Tibial artery (tissue), 4 donors: ENCODE results near the gene SCAP.
A peak's percentile ranks its signal among the peaks of the same experiment; 100 is the strongest.

Experiments used
- DNase-seq, 2 donors: peaks; one replicate each; pipeline ENCODE4 v3.0.0-alpha.2; 2019
- H3K27ac ChIP-seq, 2 donors: fragments of 200-600 bp; sonication (generic) in 1 of 2; 1 replicate in 1 of 2; 2 replicates in 1 of 2; pipeline ENCODE4 v1.5.1; 2018 to 2019; ENCODE audit warnings: mild to moderate bottlenecking in 1 of 2
- H3K27me3 ChIP-seq, 2 donors: fragments of 200-600 bp; sonication (generic) in 1 of 2; one replicate each; pipeline versions ENCODE4 v1.5.1 to v1.6.0; 2016 to 2019
- H3K36me3 ChIP-seq, 3 donors: fragments of 200-600 bp; sonication (generic) in 2 of 3; one replicate each; pipeline ENCODE4 v1.5.1; 2016 to 2019; ENCODE audit warnings: mild to moderate bottlenecking in 2 of 3
- H3K4me1 ChIP-seq, 4 donors: fragments of 200-600 bp; sonication (generic) in 2 of 4; 1 replicate in 3 of 4; 2 replicates in 1 of 4; pipeline ENCODE4 v1.5.1; 2016 to 2019
- H3K4me3 ChIP-seq, 2 donors: fragments of 200-600 bp; sonication (generic) in 1 of 2; 1 replicate in 1 of 2; 2 replicates in 1 of 2; pipeline ENCODE4 v1.5.1; 2018 to 2019; ENCODE audit warnings: mild to moderate bottlenecking in 2 of 2
- H3K9me3 ChIP-seq, 3 donors: fragments of 200-600 bp; sonication (generic) in 1 of 3; one replicate each; pipeline ENCODE4 v1.5.1; 2016 to 2019
- CTCF ChIP-seq, 2 experiments: fragments of 200-600 bp in 1 of 2; fragments of 450-650 bp in 1 of 2; IDR thresholded peaks; one replicate each; pipeline ENCODE4 v1.5.1; 2017 to 2019; ENCODE audit warnings: antibody characterized with exemption in 2 of 2, mild to moderate bottlenecking in 1 of 2, moderate library complexity in 1 of 2
- intact Hi-C: fragments of 100-400 bp; cut with DNase I; formaldehyde crosslinking; loops from one replicate; pipeline ENCODE4 v1.15.0; 2023; ENCODE audit warnings: low total_unique reads

SCAP gene

GRCh38 chr3:47379411-47379899, 96.3 kb downstream of the SCAP start:
- H3K4me3 ChIP-seq, result peak overlapping the region; percentile 94 to 100
- H3K4me1 ChIP-seq, result peaks cover 0 to 39% (median 25%) of the 10 kb centered on the region in 4 donors
- H3K27ac ChIP-seq, result peak overlapping the region in 1 of 2 donors; percentile 100
- H3K36me3 ChIP-seq, result no peaks in the 10 kb centered on the region
- no peaks in the 10 kb centered on the region for H3K27me3 ChIP-seq
- intact Hi-C loops, result no loop called here
- DNase-seq, result no peak
- no peaks in the 10 kb centered on the region for H3K9me3 ChIP-seq
- TF ChIP-seq CTCF (IDR thresholded peaks at IDR 0.05), result no peak

GRCh38 chr3:47378869-47379268, 96.9 kb downstream of the SCAP start:
- TF ChIP-seq CTCF (IDR thresholded peaks at IDR 0.05), result no peak
- Histone ChIP-seq H3K36me3 (no peaks in the 10 kb centered on the region), H3K27ac (no peak overlapping the region), H3K4me3 (no peak overlapping the region), H3K4me1 (peaks cover 0 to 38% (median 25%) of the 10 kb centered on the region in 4 donors), H3K9me3 (no peaks in the 10 kb centered on the region), H3K27me3 (no peaks in the 10 kb centered on the region)
- intact Hi-C loops, result no loop called here
- no peak for DNase-seq

GRCh38 chr3:47377186-47377585, 98.6 kb downstream of the SCAP start:
- intact Hi-C loops, result no loop called here
- no peak for TF ChIP-seq CTCF (IDR thresholded peaks at IDR 0.05)
- DNase-seq, result no peak
- no peaks in the 10 kb centered on the region for H3K36me3 ChIP-seq
- H3K9me3 ChIP-seq, result no peaks in the 10 kb centered on the region
- H3K4me1 ChIP-seq, result peaks cover 0 to 22% (median 15%) of the 10 kb centered on the region in 4 donors
- H3K27me3 ChIP-seq, result no peaks in the 10 kb centered on the region
- no peak overlapping the region for H3K4me3 ChIP-seq
- H3K27ac ChIP-seq, result no peak overlapping the region

- no peak for DNase-seq
- Histone ChIP-seq H3K27me3 (peaks cover 0 to 5% of the 10 kb centered on the region in 2 donors), H3K4me1 (peaks cover 0 to 15% (median 10%) of the 10 kb centered on the region in 4 donors), H3K4me3 (no peak overlapping the region), H3K36me3 (no peaks in the 10 kb centered on the region), H3K27ac (no peak overlapping the region), H3K9me3 (no peaks in the 10 kb centered on the region)
- no peak for TF ChIP-seq CTCF (IDR thresholded peaks at IDR 0.05)
- intact Hi-C loops, result no loop called here
Observed at GRCh38 chr3:47376393-47376792, 99.3 kb downstream of the SCAP start.

GRCh38 chr3:47374587-47374986, 101.2 kb downstream of the SCAP start:
- Histone ChIP-seq H3K27ac (no peak overlapping the region), H3K36me3 (no peaks in the 10 kb centered on the region), H3K27me3 (peaks cover 0 to 16% of the 10 kb centered on the region in 2 donors), H3K4me1 (peaks cover 0 to 10% (median 4%) of the 10 kb centered on the region in 4 donors), H3K4me3 (no peak overlapping the region), H3K9me3 (no peaks in the 10 kb centered on the region)
- no peak for TF ChIP-seq CTCF (IDR thresholded peaks at IDR 0.05)
- DNase-seq, result no peak
- intact Hi-C loops, result no loop called here
